Fibroblast of peridontal ligament (primary cell): ENCODE results near the gene PPP1R12B.
"Not testable (repeated sequence)": the region's sequence is repeated elsewhere in the genome, so short reads cannot be mapped to it uniquely, and the experiment has no call there.

ENCODE experiments used
- DNase-seq: peaks from one replicate; pipeline ENCODE4 v3.0.0-alpha.2; 2010; ENCODE audit errors: extremely low read depth

PPP1R12B gene

DNA sequence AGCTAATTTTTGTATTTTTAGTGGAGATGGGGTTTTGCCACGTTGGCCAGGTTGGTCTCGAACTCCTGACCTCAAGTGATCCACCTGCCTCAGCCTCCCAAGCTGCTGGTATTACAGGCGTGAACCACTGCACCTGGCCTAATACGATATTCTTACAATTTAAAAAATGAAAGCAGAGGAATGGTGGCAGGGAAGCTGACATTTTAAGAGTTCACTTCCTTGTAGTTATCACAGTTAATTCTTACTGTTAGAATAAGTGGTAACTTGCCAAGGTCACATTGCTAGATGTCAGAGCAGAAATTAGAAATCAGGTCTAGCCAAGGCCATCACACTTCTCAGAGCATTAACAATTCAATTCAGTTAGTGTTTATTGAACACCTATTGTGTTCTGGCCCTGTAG is 207.5 kb downstream of the PPP1R12B start:
- DNase-seq = not testable (repeated sequence)

GRCh38 chr1:202557662-202558061 is 209.2 kb downstream of the PPP1R12B start:
- not testable (repeated sequence) for DNase-seq

GRCh38 chr1:202561240-202561639 is 212.7 kb downstream of the PPP1R12B start:
- DNase-seq = no peak

DNA sequence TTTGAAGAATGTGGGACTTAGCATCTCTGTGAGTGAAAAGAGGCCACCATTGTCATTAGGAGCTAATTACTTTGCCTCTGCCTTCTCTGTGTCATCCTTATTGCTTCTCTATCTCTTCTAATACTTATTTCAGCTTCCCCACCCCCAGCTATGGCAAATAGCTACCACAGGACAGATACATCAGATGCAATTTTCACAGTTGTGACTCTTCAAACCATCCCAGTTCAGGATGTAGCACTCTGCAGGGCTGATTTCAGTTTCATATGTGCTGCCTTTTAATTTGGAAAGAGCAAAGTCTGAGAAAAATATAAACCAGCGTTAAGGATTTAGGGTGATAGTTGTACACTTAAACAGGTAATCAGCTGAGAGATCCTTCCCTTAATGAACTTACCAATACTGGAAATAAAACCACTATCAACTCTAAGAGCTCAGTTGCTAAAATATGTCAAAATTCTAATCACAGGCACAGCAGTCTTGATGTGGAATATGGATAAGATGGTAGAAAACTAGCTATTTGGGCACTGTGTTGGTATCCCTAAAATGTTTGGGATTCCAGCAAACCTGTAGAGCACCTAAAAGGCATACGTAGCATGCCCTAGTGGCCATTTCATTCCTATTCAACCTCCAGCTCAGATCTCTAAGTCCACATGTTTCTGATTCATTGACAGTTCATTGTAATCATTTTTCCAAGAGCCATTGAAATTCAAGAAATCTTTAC is 213.4 kb downstream of the PPP1R12B start:
- DNase-seq = no peak

- DNase-seq = peak; percentile 83
Measured at GRCh38 chr1:202562444-202563060, 214.1 kb downstream of the PPP1R12B start.

DNA sequence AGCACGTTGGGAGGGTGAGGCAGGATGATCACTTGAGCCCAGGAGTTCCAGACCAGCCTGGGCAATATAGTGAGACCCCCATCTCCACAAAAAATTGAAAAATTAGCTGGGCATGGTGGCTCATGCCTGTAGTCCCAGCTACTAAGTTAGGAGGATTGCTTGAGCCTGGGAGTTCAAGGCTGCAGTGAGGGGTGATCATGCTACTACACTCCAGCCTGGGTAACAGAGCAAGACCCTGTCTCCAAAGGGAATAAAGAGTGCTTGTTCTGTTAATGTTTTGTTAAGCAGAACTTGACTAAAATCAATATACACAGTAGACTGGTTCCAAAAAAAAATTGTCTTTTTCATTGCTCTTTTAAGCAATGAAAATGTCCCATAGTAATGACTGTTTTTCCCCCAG is 215.3 kb downstream of the PPP1R12B start:
- DNase-seq = no peak

DNA sequence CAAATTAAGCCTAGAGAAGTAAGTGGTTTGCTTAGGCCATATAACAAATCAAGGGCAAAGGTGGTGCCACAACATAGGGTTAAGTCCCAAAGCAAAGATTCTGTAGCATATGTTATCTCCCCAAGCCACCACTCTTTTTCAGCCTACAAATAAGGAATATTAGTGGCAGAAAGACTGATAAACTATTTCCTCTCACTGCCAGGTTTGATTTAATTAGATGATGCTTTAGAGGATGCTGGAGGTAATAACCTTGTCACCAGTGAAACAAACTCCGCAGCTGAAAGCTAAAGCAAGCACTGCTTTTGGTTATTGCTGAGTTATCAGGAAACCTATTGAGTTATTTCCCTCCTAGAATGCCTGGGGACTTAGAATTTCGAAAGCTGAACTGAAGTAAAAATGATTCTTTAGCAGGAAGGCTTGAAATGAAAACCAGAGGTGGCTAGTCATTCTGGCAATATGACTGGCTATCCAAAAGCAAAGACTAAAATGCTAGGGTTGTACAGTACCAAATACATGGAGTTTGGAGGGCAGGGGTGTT is 216.5 kb downstream of the PPP1R12B start:
- no peak for DNase-seq

- DNase-seq = peak; percentile 37
Measured at GRCh38 chr1:202565890-202566602, 217.5 kb downstream of the PPP1R12B start.

GRCh38 chr1:202567738-202568137 is 219.2 kb downstream of the PPP1R12B start:
- peak; percentile 90 for DNase-seq

GRCh38 chr1:202568410-202568809 is 219.9 kb downstream of the PPP1R12B start:
- DNase-seq = no peak

DNA sequence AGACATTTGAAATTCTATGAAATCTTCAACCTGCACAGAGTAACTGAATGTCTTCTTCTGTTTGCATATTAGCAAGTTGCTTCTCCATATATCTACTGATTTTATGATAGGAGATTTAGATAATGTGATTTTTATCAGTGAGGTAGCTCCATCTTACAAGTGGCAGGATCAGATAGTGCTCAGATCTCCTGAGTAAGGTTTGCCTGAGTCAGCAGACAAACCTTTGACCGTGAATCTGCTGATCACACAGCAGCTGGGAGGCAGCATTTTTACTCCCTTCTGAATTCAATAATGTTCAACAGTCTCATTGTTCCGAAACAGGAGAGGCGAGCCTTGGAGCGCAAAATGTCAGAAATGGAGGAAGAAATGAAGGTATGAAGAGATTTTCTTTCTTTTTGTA is 220.3 kb downstream of the PPP1R12B start:
- DNase-seq = no peak

DNA sequence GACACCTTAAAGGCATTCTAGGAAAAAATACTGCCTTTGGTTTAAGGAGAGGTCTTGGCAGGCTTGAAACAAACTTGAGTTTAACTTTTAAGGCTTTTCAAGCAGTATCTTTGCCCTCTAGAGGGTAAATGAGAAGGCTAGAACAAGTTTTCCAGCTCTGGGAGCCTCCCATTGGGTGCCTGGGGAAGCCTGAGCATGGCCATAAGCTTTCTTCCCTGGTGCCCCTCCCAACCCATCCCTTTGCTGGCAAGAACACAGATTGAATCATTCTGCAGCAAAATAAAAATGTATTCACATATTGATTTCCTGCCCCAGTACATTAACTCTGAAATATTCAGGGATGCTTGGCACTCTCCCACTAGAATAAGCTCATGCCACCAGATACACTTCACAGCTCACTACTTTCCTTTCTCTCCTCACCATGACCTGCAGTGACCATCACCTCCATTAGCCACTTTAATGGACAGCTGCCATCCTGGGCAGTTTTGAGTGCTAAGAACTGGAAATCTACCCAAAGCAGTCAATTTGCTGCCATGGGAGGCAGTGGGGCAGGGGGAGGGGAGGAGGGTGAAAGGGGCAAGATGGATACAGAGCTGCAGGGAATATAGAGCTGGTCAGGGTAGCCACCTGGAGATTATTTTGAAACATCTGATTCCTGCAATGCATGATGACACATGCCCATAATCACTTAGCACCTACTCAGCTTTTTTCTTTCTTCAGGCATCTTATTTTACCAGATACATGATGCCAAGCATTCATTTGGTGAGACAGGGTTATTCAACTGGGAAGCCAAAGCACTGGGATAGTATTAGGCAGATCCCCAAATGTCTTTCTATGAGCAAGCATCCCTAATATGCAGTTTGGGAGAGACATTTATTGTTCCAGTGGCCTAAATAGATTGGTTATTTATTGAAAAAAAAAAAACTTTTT is 221.2 kb downstream of the PPP1R12B start:
- DNase-seq = peak; percentile 48

- DNase-seq = peak; percentile 68
Measured at GRCh38 chr1:202571719-202572339, 223.3 kb downstream of the PPP1R12B start.

- peak; percentile 62 for DNase-seq
Measured at GRCh38 chr1:202572867-202573266, 224.4 kb downstream of the PPP1R12B start.

DNA sequence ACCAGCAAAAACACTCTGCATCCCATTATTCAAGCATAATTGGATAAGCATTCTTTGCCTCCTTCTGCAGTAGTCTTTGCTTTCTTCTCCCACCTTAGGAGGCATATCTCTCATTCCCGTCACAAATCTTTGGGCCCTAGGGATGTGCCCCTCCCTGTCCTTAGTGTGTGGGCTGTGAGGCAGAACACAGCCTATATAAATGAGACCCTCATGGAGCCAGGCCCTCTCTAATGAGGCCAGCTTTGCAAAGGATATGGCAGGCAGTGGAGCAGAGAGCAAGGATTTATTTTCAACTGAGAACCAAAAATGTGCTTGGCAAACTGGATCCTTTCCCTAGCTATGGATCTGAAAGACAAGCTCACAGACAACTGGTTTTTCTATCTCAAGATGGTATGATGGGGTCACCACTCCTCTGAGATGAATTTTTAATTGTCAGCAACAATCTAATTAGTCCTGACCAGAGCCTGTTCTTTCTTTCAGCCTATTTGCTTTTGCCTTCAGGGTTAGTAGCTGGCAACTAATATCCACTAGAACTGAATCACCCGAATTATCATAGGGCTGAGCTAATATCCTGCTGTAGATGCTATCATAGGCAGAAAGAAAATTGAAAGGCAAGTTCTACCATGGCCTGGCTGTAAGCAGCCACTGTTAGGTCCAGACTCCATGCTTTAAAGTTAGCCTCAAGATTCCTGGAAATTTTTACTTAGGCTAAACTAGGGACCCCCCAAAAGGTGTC is 227.6 kb downstream of the PPP1R12B start:
- DNase-seq = no peak

- peak; percentile 96 for DNase-seq
Measured at GRCh38 chr1:202576816-202577215, 228.3 kb downstream of the PPP1R12B start.

GRCh38 chr1:202577381-202577780 is 228.9 kb downstream of the PPP1R12B start:
- DNase-seq = peak; percentile 28

DNA sequence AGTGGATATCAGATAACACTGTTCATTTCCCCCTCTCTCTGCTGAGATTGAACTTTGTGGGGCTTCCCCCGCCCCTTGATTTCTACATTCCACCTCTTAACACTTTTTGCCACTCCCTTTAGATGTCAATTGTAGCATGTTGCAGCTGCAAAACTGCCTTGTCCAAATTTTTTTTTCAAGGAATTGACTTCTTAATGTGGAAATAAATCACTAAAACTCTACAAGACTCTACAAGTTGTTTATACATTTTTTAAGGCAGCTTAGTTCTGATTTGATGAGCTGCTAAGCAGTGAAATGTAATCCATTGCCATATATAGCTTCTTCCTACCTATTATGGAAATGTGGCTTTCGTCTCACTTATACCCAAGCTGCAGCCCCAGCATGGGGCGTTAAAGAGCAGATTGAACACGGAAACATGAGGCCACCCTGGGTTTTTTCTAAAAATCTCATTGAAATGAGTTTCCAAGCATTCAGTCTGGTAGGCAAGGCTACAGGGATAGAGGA is 229.6 kb downstream of the PPP1R12B start:
- DNase-seq = peak; percentile 71

DNA sequence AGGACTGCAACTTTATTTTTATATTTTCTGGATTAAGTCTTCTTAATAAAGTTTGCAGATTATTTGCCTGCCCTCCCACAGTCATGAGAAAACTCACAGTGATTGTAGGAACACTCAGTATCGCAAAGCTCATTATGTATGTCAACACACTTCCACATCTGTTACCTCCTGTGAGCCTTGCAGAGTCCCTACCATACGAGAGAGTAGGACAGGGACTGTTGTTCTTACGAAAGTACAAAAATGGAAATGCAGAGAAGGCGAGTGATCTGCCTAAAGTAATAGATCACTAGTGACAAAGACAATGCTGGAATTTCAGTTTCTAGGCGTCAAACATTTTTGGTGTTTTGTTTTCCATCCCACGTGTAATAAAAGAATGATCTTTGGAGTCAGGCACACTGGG is 230.1 kb downstream of the PPP1R12B start:
- DNase-seq = no peak

DNA sequence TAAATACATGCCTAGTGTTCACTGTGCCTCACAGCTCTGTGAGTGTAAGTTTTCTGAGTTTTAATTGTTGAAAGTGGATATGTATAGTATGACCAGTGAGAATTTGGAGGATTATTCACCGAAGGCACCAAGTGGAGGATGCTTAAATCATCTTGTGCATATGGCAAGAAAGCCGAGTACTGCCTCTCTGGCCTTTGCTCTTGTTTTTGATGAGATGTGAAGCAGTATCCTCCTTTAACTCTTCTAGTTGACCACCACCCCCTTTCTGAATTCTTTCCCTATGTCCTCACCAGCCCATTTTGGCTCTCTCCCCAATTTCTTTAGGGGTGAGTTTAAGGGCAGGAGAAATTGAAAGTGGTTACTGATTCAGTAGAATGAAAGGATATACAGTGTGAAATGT is 231.3 kb downstream of the PPP1R12B start:
- peak; percentile 96 for DNase-seq
